ENCODE data around the gene APLN. TPM values are rescaled to one million over a fixed set of nuclear protein-coding genes. Genes with fewer than 3 reads are reported as not detected.

Gene APLN
- polyA plus RNA-seq, 1 donor (not counting 4 experiments of a cell fraction or from before 2014, with no cell fraction given), result 1.8 TPM

GRCh38 chrX:129689796-129690195 lies 35.0 kb upstream of the APLN start:
- no peak overlapping the region for H2AFZ ChIP-seq (ENCODE audit: control insufficient read depth, low read length)
- no peak overlapping the region for H3K4me3 ChIP-seq (ENCODE audit: control insufficient read depth in 2 of 3, extremely low read depth in 1 of 3, insufficient read depth in 2 of 3, low read depth in 1 of 3, low read length in 3 of 3)
- no peak overlapping the region for H3K27ac ChIP-seq (ENCODE audit: control insufficient read depth, insufficient read depth, low read length)
- H4K20me1 ChIP-seq (ENCODE audit: control insufficient read depth, extremely low read depth, insufficient read depth, low read length), result no peaks in the 10 kb centered on the region
- dilution Hi-C loops (cut with MboI; ENCODE audit: extremely low pct_ligation_motif_present, low sequenced_read_pairs), result no loop called here
- no peaks in the 10 kb centered on the region for H3K9me3 ChIP-seq (ENCODE audit: control insufficient read depth, low read depth, low read length)
- no peaks in the 10 kb centered on the region for H3K9me1 ChIP-seq (ENCODE audit: control insufficient read depth, extremely low read depth, insufficient read depth, low read length)
- no peaks in the 10 kb centered on the region for H3K36me3 ChIP-seq (ENCODE audit: control insufficient read depth in 2 of 2, extremely low read depth in 1 of 2, insufficient read depth in 2 of 2, low read length in 2 of 2)
- no peak overlapping the region for H3K9ac ChIP-seq (ENCODE audit: control insufficient read depth, extremely low read depth, insufficient read depth, low read length)
- H3K27me3 ChIP-seq (ENCODE audit: control insufficient read depth, extremely low read depth, insufficient read depth, low read length), result no peaks in the 10 kb centered on the region
- H3K4me2 ChIP-seq (ENCODE audit: control insufficient read depth, extremely low read depth, insufficient read depth, low read depth, low read length), result no peak overlapping the region
- no peak for DNase-seq (ENCODE audit: low read depth, low spot score)
- FAIRE-seq, result no peak
- H3K79me2 ChIP-seq (ENCODE audit: control insufficient read depth, insufficient read depth, low read length), result no peaks in the 10 kb centered on the region
- no peaks in the 10 kb centered on the region for H3K4me1 ChIP-seq (ENCODE audit: control insufficient read depth, extremely low read depth, insufficient read depth, low read length)
- no peak for TF ChIP-seq CTCF (optimal IDR thresholded peaks at IDR 0.05 in 1 of 3, IDR thresholded peaks at IDR 0.05 in 1 of 3, conservative IDR thresholded peaks at IDR 0.05 in 1 of 3; ENCODE audit: extremely low read depth in 1 of 3, insufficient read depth in 2 of 3, low read length in 3 of 3)
- TF ChIP-seq EZH2 (IDR thresholded peaks at IDR 0.05; ENCODE audit: low read length), result no peak

- no peak for DNase-seq (ENCODE audit: low read depth, low spot score)
- dilution Hi-C loops (cut with MboI; ENCODE audit: extremely low pct_ligation_motif_present, low sequenced_read_pairs), result no loop called here
- H3K4me2 ChIP-seq (ENCODE audit: control insufficient read depth, extremely low read depth, insufficient read depth, low read depth, low read length), result no peak overlapping the region
Observed at GRCh38 chrX:129688097-129688496, 33.3 kb upstream of the APLN start.

More at GRCh38 chrX:129688097-129688496, 33.3 kb upstream of the APLN start:
- H3K9ac ChIP-seq (ENCODE audit: control insufficient read depth, extremely low read depth, insufficient read depth, low read length), result no peak overlapping the region
- no peaks in the 10 kb centered on the region for H3K4me1 ChIP-seq (ENCODE audit: control insufficient read depth, extremely low read depth, insufficient read depth, low read length)
- no peaks in the 10 kb centered on the region for H4K20me1 ChIP-seq (ENCODE audit: control insufficient read depth, extremely low read depth, insufficient read depth, low read length)
- no peaks in the 10 kb centered on the region for H3K9me3 ChIP-seq (ENCODE audit: control insufficient read depth, low read depth, low read length)
- no peaks in the 10 kb centered on the region for H3K79me2 ChIP-seq (ENCODE audit: control insufficient read depth, insufficient read depth, low read length)
- H3K4me3 ChIP-seq (ENCODE audit: control insufficient read depth in 2 of 3, extremely low read depth in 1 of 3, insufficient read depth in 2 of 3, low read depth in 1 of 3, low read length in 3 of 3), result no peak overlapping the region
- H2AFZ ChIP-seq (ENCODE audit: control insufficient read depth, low read length), result no peak overlapping the region
- FAIRE-seq, result no peak
- H3K27me3 ChIP-seq (ENCODE audit: control insufficient read depth, extremely low read depth, insufficient read depth, low read length), result no peaks in the 10 kb centered on the region
- TF ChIP-seq CTCF (optimal IDR thresholded peaks at IDR 0.05 in 1 of 3, IDR thresholded peaks at IDR 0.05 in 1 of 3, conservative IDR thresholded peaks at IDR 0.05 in 1 of 3; ENCODE audit: extremely low read depth in 1 of 3, insufficient read depth in 2 of 3, low read length in 3 of 3) (no peak), EZH2 (IDR thresholded peaks at IDR 0.05; ENCODE audit: low read length) (no peak)
- no peaks in the 10 kb centered on the region for H3K36me3 ChIP-seq (ENCODE audit: control insufficient read depth in 2 of 2, extremely low read depth in 1 of 2, insufficient read depth in 2 of 2, low read length in 2 of 2)
- H3K9me1 ChIP-seq (ENCODE audit: control insufficient read depth, extremely low read depth, insufficient read depth, low read length), result no peaks in the 10 kb centered on the region
- no peak overlapping the region for H3K27ac ChIP-seq (ENCODE audit: control insufficient read depth, insufficient read depth, low read length)

Measured in keratinocyte (primary cell).